ENCODE data around the gene BTNL9. TPM values are rescaled to one million over a fixed set of nuclear protein-coding genes. Genes with fewer than 3 reads are reported as not detected.
"Not testable (repeated sequence)": the region's sequence is repeated elsewhere in the genome, so short reads cannot be mapped to it uniquely, and the experiment has no call there.

The BTNL9 gene
- total RNA-seq, 2 experiments from 2014 or later, result not detected

- intact Hi-C loops (cut with micrococcal nuclease), result loop anchor here (2.0 kb wide), 1 partner anchor 177 kb away; no protein-coding TSS in a partner anchor
- Mint-ChIP-seq H3K36me3 (ENCODE audit: low read depth) (no peaks in the 10 kb centered on the region), H3K4me1 (ENCODE audit: low read depth) (no peaks in the 10 kb centered on the region), H3K4me3 (no peak overlapping the region), H3K27ac (no peak overlapping the region), H3K27me3 (ENCODE audit: low read depth) (peaks cover 50% of the 10 kb centered on the region), H3K9me3 (no peaks in the 10 kb centered on the region)
- CTCF ChIA-PET, result interaction anchor here (0.7 kb wide), 1 partner anchor 10 kb away, joined by 3 read pairs; no protein-coding TSS in a partner anchor
- no peak for DNase-seq
These were observed 5.2 kb downstream of the BTNL9 start for GRCh38 chr5:181045316-181045715.

- H3K4me3 Mint-ChIP-seq; H3K9me3 Mint-ChIP-seq; DNase-seq; H3K36me3 Mint-ChIP-seq (ENCODE audit: low read depth); H3K4me1 Mint-ChIP-seq (ENCODE audit: low read depth); H3K27ac Mint-ChIP-seq: not testable (repeated sequence)
- H3K27me3 Mint-ChIP-seq (ENCODE audit: low read depth), result peaks cover 55% of the 10 kb centered on the region
- CTCF ChIA-PET, result interaction anchor here (0.7 kb wide), 1 partner anchor 9 kb away, joined by 3 read pairs; no protein-coding TSS in a partner anchor
- intact Hi-C loops (cut with micrococcal nuclease), result loop anchor here (2.0 kb wide), 1 partner anchor 177 kb away; no protein-coding TSS in a partner anchor
These were observed 5.8 kb downstream of the BTNL9 start for GRCh38 chr5:181045857-181046256.

- no peak for DNase-seq
- peaks cover 62% of the 10 kb centered on the region for H3K27me3 Mint-ChIP-seq (ENCODE audit: low read depth)
- intact Hi-C loops (cut with micrococcal nuclease), result no loop called here
- H3K9me3 Mint-ChIP-seq, result no peaks in the 10 kb centered on the region
- no peak overlapping the region for H3K27ac Mint-ChIP-seq
- peaks cover 3% of the 10 kb centered on the region for H3K36me3 Mint-ChIP-seq (ENCODE audit: low read depth)
- CTCF ChIA-PET, result no interaction called here
- H3K4me1 Mint-ChIP-seq (ENCODE audit: low read depth), result peaks cover 3% of the 10 kb centered on the region
- no peak overlapping the region for H3K4me3 Mint-ChIP-seq
These were observed 7.2 kb downstream of the BTNL9 start for GRCh38 chr5:181047288-181047687.

- intact Hi-C loops (cut with micrococcal nuclease), result no loop called here
These were observed 7.9 kb downstream of the BTNL9 start for GRCh38 chr5:181047921-181048320.

GRCh38 chr5:181050016-181050415 lies 9.9 kb downstream of the BTNL9 start:
- intact Hi-C loops (cut with micrococcal nuclease), result loop anchor here (5.0 kb wide), 1 partner anchor 268 kb away; no protein-coding TSS in a partner anchor
- Mint-ChIP-seq H3K27me3 (ENCODE audit: low read depth) (peaks cover 61% of the 10 kb centered on the region), H3K4me3 (no peak overlapping the region), H3K27ac (no peak overlapping the region), H3K4me1 (ENCODE audit: low read depth) (peaks cover 8% of the 10 kb centered on the region), H3K36me3 (ENCODE audit: low read depth) (peaks cover 3% of the 10 kb centered on the region), H3K9me3 (no peaks in the 10 kb centered on the region)
- CTCF ChIA-PET, result interaction anchor here (0.6 kb wide), 1 partner anchor 184 kb away, joined by 4 read pairs; no protein-coding TSS in a partner anchor
- no peak for DNase-seq

More at GRCh38 chr5:181047921-181048320, 7.9 kb downstream of the BTNL9 start:
- Mint-ChIP-seq H3K4me3 (no peak overlapping the region), H3K4me1 (ENCODE audit: low read depth) (peaks cover 3% of the 10 kb centered on the region), H3K36me3 (ENCODE audit: low read depth) (peaks cover 3% of the 10 kb centered on the region), H3K27me3 (ENCODE audit: low read depth) (peaks cover 61% of the 10 kb centered on the region), H3K9me3 (no peaks in the 10 kb centered on the region), H3K27ac (no peak overlapping the region)
- DNase-seq, result no peak
- CTCF ChIA-PET, result no interaction called here

- CTCF ChIA-PET, result no interaction called here
- no peak overlapping the region for H3K27ac Mint-ChIP-seq
- H3K9me3 Mint-ChIP-seq, result no peaks in the 10 kb centered on the region
- peaks cover 72% of the 10 kb centered on the region for H3K27me3 Mint-ChIP-seq (ENCODE audit: low read depth)
- intact Hi-C loops (cut with micrococcal nuclease), result loop anchor here (5.0 kb wide), 1 partner anchor 270 kb away; no protein-coding TSS in a partner anchor
- no peak for DNase-seq
- H3K36me3 Mint-ChIP-seq (ENCODE audit: low read depth), result peaks cover 3% of the 10 kb centered on the region
- H3K4me3 Mint-ChIP-seq, result peak overlapping the region; percentile 56
- peaks cover 8% of the 10 kb centered on the region for H3K4me1 Mint-ChIP-seq (ENCODE audit: low read depth)
These were observed 12.0 kb downstream of the BTNL9 start for GRCh38 chr5:181051841-181052671.

GRCh38 chr5:181052672-181053487 lies 12.8 kb downstream of the BTNL9 start:
- H3K27ac Mint-ChIP-seq, result no peak overlapping the region
- H3K4me3 Mint-ChIP-seq, result peak overlapping the region; percentile 67
- peaks cover 3% of the 10 kb centered on the region for H3K36me3 Mint-ChIP-seq (ENCODE audit: low read depth)
- H3K27me3 Mint-ChIP-seq (ENCODE audit: low read depth), result peaks cover 71% of the 10 kb centered on the region
- H3K9me3 Mint-ChIP-seq, result no peaks in the 10 kb centered on the region
- peak; percentile 44 for DNase-seq
- peaks cover 8% of the 10 kb centered on the region for H3K4me1 Mint-ChIP-seq (ENCODE audit: low read depth)
- CTCF ChIA-PET, result no interaction called here
- intact Hi-C loops (cut with micrococcal nuclease), result loop anchor here (5.0 kb wide), 1 partner anchor 271 kb away; no protein-coding TSS in a partner anchor

- Mint-ChIP-seq H3K27ac (no peak overlapping the region), H3K9me3 (no peaks in the 10 kb centered on the region), H3K36me3 (ENCODE audit: low read depth) (peaks cover 3% of the 10 kb centered on the region), H3K4me3 (peak overlapping the region; percentile 67), H3K27me3 (ENCODE audit: low read depth) (peaks cover 75% of the 10 kb centered on the region), H3K4me1 (ENCODE audit: low read depth) (peaks cover 8% of the 10 kb centered on the region)
- no peak for DNase-seq
- intact Hi-C loops (cut with micrococcal nuclease), result loop anchor here (5.0 kb wide), 1 partner anchor 271 kb away; no protein-coding TSS in a partner anchor
- CTCF ChIA-PET, result no interaction called here
These were observed 13.5 kb downstream of the BTNL9 start for GRCh38 chr5:181053488-181054121.

- H3K36me3 Mint-ChIP-seq (ENCODE audit: low read depth), result peaks cover 3% of the 10 kb centered on the region
- CTCF ChIA-PET, result no interaction called here
- H3K27ac Mint-ChIP-seq, result no peak overlapping the region
- peaks cover 77% of the 10 kb centered on the region for H3K27me3 Mint-ChIP-seq (ENCODE audit: low read depth)
- no peaks in the 10 kb centered on the region for H3K9me3 Mint-ChIP-seq
- H3K4me3 Mint-ChIP-seq, result peak overlapping the region; percentile 67
- no peak for DNase-seq
- H3K4me1 Mint-ChIP-seq (ENCODE audit: low read depth), result peaks cover 10% of the 10 kb centered on the region
- intact Hi-C loops (cut with micrococcal nuclease), result loop anchor here (5.0 kb wide), 1 partner anchor 272 kb away; no protein-coding TSS in a partner anchor
These were observed 14.1 kb downstream of the BTNL9 start for GRCh38 chr5:181054138-181054537.

GRCh38 chr5:181054871-181055459 lies 14.9 kb downstream of the BTNL9 start:
- H3K9me3 Mint-ChIP-seq, result no peaks in the 10 kb centered on the region
- H3K4me1 Mint-ChIP-seq (ENCODE audit: low read depth), result peaks cover 10% of the 10 kb centered on the region
- H3K27me3 Mint-ChIP-seq (ENCODE audit: low read depth), result peaks cover 74% of the 10 kb centered on the region
- peaks cover 3% of the 10 kb centered on the region for H3K36me3 Mint-ChIP-seq (ENCODE audit: low read depth)
- no peak overlapping the region for H3K4me3 Mint-ChIP-seq
- no peak for DNase-seq
- CTCF ChIA-PET, result interaction anchor here (0.6 kb wide), 1 partner anchor 10 kb away, joined by 3 read pairs; no protein-coding TSS in a partner anchor
- intact Hi-C loops (cut with micrococcal nuclease), result loop anchor here (5.0 kb wide), 1 partner anchor 273 kb away; no protein-coding TSS in a partner anchor
- no peak overlapping the region for H3K27ac Mint-ChIP-seq

- Mint-ChIP-seq H3K4me3 (no peak overlapping the region), H3K4me1 (ENCODE audit: low read depth) (peaks cover 10% of the 10 kb centered on the region), H3K36me3 (ENCODE audit: low read depth) (peaks cover 3% of the 10 kb centered on the region), H3K9me3 (no peaks in the 10 kb centered on the region), H3K27me3 (ENCODE audit: low read depth) (peaks cover 74% of the 10 kb centered on the region), H3K27ac (no peak overlapping the region)
- no peak for DNase-seq
- CTCF ChIA-PET, result no interaction called here
- intact Hi-C loops (cut with micrococcal nuclease), result no loop called here
These were observed 16.4 kb downstream of the BTNL9 start for GRCh38 chr5:181056431-181056830.

Data from activated naive CD4-positive, alpha-beta T cell treated with anti-CD3 and anti-CD28 coated beads for 36 hours (primary cell).